Kidney (tissue), 14 donors: ENCODE measurements around the gene ASCL4. TPM values are rescaled to one million over a fixed set of nuclear protein-coding genes. Genes with fewer than 3 reads are reported as not detected.

ENCODE experiments used
- DNase-seq, 5 donors: peaks; one replicate each; pipeline ENCODE4 v3.0.0-alpha.2; 2013 to 2020
- FAIRE-seq: peaks from 2 replicates; lab custom pipeline; 2012; peaks lifted over from hg19 to GRCh38; lab: Jason Lieb, UNC
- H3K27ac ChIP-seq, 2 donors: one replicate each; pipeline ENCODE4 v1.7.0; 2013; ENCODE audit warnings: low read depth in 2 of 2, low read length in 2 of 2, inconsistent platforms in 1 of 2
- H3K27me3 ChIP-seq: one replicate; pipeline ENCODE4 v1.7.1; 2013; ENCODE audit warnings: low read length, inconsistent platforms; ENCODE audit not compliant: control insufficient read depth, insufficient read depth
- H3K36me3 ChIP-seq, 3 donors: one replicate each; pipeline versions ENCODE4 v1.7.0 to v1.7.1; 2013; ENCODE audit warnings: low read length in 3 of 3, control low read depth in 1 of 3, inconsistent platforms in 1 of 3; ENCODE audit not compliant: insufficient read depth in 3 of 3, control insufficient read depth in 2 of 3
- H3K4me1 ChIP-seq, 3 donors: one replicate each; pipeline versions ENCODE4 v1.7.0 to v1.7.1; 2013; ENCODE audit warnings: low read length in 3 of 3, inconsistent platforms in 1 of 3, low read depth in 1 of 3; ENCODE audit not compliant: control insufficient read depth in 2 of 3, insufficient read depth in 2 of 3
- H3K4me3 ChIP-seq, 3 donors: one replicate each; pipeline versions ENCODE4 v1.7.0 to v1.8.1; 2013; ENCODE audit warnings: low read length in 3 of 3, control low read depth in 1 of 3, inconsistent platforms in 1 of 3
- H3K9ac ChIP-seq, 3 donors: one replicate each; pipeline versions ENCODE4 v1.7.0 to v1.7.1; 2013; ENCODE audit warnings: low read length in 3 of 3, control low read depth in 1 of 3, inconsistent platforms in 1 of 3
- H3K9me3 ChIP-seq, 3 donors: one replicate each; pipeline versions ENCODE4 v1.7.0 to v1.7.1; 2013; ENCODE audit warnings: low read length in 3 of 3, control low read depth in 1 of 3, inconsistent platforms in 1 of 3; ENCODE audit not compliant: control insufficient read depth in 2 of 3, insufficient read depth in 1 of 3
- intact Hi-C: fragments of 100-400 bp; cut with DNase I; formaldehyde crosslinking; loops from one replicate; pipeline ENCODE4 v1.11.1; 2022
- polyA plus RNA-seq: library from polyadenylated mRNA; stranded (reverse); fragments of 350-450 nt; fragmentation: Illumina TruSeq; extraction: RNeasy Lipid Tissue Mini Kit (QIAGEN cat#74804); gene quantifications from one replicate; pipeline ENCODE4 v1.2.3, GENCODE V29; 2014; ENCODE audit warnings: low read depth, low replicate concordance; ENCODE audit not compliant: insufficient read depth
- total RNA-seq: library from RNA; stranded (reverse); fragmentation: NEBNext Ultra II Directional; extraction: Animal tissue kit (Norgen Biotek cat#: 25700); gene quantifications from one replicate; pipeline ENCODE4 v1.2.1, GENCODE V29; 2021
- TF ChIP-seq, protein P1 (sequence below): IDR thresholded peaks from 3 replicates; pipeline ENCODE4 v1.5.1; 2012; ENCODE audit warnings: mild to moderate bottlenecking, moderate library complexity, borderline replicate concordance; ENCODE audit not compliant: insufficient read depth; ENCODE audit errors: extremely low read depth
- donor health status: control.
- donor health status: control.
- donor health status: control.
- donor health status: control.
- donor health status: control.
- donor health status: DM: yes; HTN: yes; CAD: no.
- donor health status: Normal renal cell carcinoma (clear cell type).

Gene ASCL4
- total and polyA plus RNA-seq, 2 donors from 2014 or later = not detected

DNA sequence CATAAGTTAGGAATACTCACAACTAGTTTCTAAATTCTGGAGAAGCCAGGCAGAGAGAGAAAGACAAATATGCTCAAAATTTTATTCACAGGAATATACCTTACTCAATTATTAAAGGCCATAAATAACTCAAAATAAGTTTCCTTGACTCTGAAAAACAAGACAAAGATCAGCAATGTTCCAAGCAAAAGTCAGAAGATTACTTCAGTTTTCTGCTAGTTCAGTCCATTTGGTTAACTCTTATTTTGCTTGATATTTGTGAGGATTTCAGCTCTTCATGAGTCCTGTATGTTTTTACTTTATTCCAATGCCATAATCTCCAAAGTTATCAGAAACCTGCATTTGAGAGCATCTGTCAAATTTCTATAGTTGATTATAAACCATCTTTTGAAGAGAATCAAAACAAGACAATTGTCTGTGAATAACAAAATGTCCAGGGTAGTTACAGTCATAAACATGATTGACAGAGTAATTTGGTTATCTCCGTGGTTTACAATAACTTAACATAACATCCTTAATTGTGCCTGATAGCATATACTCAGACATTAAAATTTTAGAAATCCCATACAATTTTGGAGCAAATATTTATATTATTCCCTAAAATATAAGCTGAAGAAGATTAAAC, 17.1 kb downstream of the ASCL4 start:
- Histone ChIP-seq H3K36me3 (no peaks in the 10 kb centered on the region), H3K27me3 (no peaks in the 10 kb centered on the region), H3K9ac (no peak overlapping the region), H3K9me3 (no peaks in the 10 kb centered on the region), H3K4me1 (no peaks in the 10 kb centered on the region), H3K27ac (no peak overlapping the region), H3K4me3 (no peak overlapping the region)
- intact Hi-C loops = no loop called here
- TF ChIP-seq, protein P1, sequence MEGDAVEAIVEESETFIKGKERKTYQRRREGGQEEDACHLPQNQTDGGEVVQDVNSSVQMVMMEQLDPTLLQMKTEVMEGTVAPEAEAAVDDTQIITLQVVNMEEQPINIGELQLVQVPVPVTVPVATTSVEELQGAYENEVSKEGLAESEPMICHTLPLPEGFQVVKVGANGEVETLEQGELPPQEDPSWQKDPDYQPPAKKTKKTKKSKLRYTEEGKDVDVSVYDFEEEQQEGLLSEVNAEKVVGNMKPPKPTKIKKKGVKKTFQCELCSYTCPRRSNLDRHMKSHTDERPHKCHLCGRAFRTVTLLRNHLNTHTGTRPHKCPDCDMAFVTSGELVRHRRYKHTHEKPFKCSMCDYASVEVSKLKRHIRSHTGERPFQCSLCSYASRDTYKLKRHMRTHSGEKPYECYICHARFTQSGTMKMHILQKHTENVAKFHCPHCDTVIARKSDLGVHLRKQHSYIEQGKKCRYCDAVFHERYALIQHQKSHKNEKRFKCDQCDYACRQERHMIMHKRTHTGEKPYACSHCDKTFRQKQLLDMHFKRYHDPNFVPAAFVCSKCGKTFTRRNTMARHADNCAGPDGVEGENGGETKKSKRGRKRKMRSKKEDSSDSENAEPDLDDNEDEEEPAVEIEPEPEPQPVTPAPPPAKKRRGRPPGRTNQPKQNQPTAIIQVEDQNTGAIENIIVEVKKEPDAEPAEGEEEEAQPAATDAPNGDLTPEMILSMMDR = no peak
- no peak for DNase-seq
- no peak for FAIRE-seq

DNA sequence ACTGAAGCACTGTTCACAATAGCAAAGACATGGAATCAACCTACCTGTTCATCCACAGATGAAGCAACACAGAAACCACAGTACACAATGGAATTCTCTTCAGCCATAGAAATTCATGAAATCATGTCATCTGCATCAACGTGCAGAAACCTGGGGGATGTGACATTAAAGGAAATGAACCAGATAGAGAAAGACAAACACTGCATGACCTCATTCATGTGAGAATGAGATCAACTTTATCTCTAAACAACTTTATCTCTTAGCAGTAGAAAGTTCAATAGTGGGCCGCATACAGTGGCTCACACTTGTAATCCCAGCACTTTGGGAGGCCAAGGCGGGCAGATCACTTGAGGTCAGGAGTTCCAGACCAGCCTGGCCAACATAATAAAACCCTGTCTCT, 19.9 kb downstream of the ASCL4 start:
- no peaks in the 10 kb centered on the region for H3K36me3 ChIP-seq
- DNase-seq (no peak), FAIRE-seq (no peak)
- no peak overlapping the region for H3K27ac ChIP-seq
- H3K4me3 ChIP-seq = no peak overlapping the region
- no peak overlapping the region for H3K9ac ChIP-seq
- H3K9me3 ChIP-seq = no peaks in the 10 kb centered on the region
- no peaks in the 10 kb centered on the region for H3K4me1 ChIP-seq
- no peaks in the 10 kb centered on the region for H3K27me3 ChIP-seq
- TF ChIP-seq, protein P1 = no peak
- intact Hi-C loops = no loop called here

DNA sequence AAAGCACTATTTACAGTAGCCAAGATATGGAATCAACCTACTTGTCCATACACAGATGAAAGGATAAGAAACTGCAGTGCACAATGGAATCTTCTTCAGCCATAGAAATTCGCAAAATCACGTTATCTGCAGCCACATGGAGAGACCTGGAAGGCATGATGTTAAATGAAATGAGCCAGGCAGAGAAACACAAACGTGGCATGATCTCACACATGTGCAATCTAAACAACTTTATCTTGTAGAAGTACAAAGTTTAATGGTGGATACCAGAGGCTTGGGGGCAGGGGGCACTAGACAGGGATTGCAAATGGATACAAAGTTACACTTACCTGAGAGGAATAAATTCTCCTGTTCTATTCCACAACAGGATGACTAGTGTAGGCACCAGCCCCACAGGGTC, 24.1 kb downstream of the ASCL4 start:
- TF ChIP-seq, protein P1 = no peak
- FAIRE-seq (no peak), DNase-seq (no peak)
- Histone ChIP-seq H3K27me3 (no peaks in the 10 kb centered on the region), H3K36me3 (no peaks in the 10 kb centered on the region), H3K4me3 (no peak overlapping the region), H3K27ac (no peak overlapping the region), H3K4me1 (no peaks in the 10 kb centered on the region), H3K9me3 (no peaks in the 10 kb centered on the region), H3K9ac (no peak overlapping the region)
- intact Hi-C loops = no loop called here

DNA sequence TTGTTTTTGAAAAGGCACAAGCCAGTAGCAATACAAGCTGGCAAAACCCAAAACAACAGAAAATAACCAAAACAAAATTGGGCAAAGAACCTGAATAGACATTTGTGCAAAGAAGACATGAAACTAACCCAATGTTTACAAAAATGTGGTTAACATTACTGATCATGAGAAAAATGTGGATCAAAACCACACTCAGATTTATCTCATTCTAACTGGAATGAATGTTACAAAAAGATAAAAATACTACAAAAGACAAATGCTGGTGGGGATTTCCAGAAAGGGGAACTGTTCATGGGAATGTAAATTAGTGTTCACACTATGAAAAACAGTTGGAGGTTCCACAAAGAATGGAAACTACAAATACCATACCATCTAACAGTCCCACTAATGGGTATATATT, 26.6 kb downstream of the ASCL4 start:
- FAIRE-seq = no peak
- no peaks in the 10 kb centered on the region for H3K27me3 ChIP-seq
- TF ChIP-seq, protein P1 = no peak

More for the DNA sequence above, 26.6 kb downstream of the ASCL4 start:
- Histone ChIP-seq H3K4me3 (no peak overlapping the region), H3K36me3 (no peaks in the 10 kb centered on the region), H3K9ac (no peak overlapping the region), H3K27ac (no peak overlapping the region), H3K9me3 (no peaks in the 10 kb centered on the region), H3K4me1 (no peaks in the 10 kb centered on the region)
- intact Hi-C loops = no loop called here
- DNase-seq = no peak
